ENCODE results near the gene SLC27A4. TPM values are rescaled to one million over a fixed set of nuclear protein-coding genes. Genes with fewer than 3 reads are reported as not detected.
A peak's percentile ranks its signal among the peaks of the same experiment; 100 is the strongest.

SLC27A4 gene
- total RNA-seq, 1 donor from 2014 or later: 42.2 TPM

DNA sequence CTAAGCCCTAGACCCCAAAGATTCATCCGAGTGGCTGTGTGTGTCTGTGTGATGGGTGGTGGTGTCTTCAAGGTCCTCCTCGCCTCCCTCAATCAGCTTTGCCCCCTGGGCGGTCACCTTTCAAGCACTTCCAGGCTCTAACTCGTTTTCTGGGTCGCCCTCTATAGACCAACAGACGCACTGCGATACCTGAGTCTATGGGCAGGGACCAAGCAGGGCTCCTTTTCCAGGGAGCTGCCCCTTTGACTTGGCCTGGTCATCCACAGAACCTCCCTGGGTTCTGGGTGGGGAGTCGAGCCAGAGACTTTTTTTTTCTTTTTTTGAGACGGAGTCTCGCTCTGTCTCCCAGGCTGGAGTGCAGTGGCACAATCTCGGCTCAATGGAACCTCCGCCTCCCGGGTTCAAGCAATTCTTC is 1.1 kb downstream of the SLC27A4 start:
- Mint-ChIP-seq H3K9me3 (no peaks in the 10 kb centered on the region), H3K27ac (peak overlapping the region; percentile 94), H3K4me3 (peak overlapping the region; percentile 100), H3K4me1 (ENCODE audit: unreplicated experiment) (peaks cover 6% of the 10 kb centered on the region), H3K27me3 (no peaks in the 10 kb centered on the region), H3K36me3 (no peaks in the 10 kb centered on the region)
- TF ChIP-seq, protein P1, sequence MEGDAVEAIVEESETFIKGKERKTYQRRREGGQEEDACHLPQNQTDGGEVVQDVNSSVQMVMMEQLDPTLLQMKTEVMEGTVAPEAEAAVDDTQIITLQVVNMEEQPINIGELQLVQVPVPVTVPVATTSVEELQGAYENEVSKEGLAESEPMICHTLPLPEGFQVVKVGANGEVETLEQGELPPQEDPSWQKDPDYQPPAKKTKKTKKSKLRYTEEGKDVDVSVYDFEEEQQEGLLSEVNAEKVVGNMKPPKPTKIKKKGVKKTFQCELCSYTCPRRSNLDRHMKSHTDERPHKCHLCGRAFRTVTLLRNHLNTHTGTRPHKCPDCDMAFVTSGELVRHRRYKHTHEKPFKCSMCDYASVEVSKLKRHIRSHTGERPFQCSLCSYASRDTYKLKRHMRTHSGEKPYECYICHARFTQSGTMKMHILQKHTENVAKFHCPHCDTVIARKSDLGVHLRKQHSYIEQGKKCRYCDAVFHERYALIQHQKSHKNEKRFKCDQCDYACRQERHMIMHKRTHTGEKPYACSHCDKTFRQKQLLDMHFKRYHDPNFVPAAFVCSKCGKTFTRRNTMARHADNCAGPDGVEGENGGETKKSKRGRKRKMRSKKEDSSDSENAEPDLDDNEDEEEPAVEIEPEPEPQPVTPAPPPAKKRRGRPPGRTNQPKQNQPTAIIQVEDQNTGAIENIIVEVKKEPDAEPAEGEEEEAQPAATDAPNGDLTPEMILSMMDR (conservative IDR thresholded peaks at IDR 0.05): peak; percentile 74
- no peak for DNase-seq (ENCODE audit: extremely low spot score, unreplicated experiment)

DNA sequence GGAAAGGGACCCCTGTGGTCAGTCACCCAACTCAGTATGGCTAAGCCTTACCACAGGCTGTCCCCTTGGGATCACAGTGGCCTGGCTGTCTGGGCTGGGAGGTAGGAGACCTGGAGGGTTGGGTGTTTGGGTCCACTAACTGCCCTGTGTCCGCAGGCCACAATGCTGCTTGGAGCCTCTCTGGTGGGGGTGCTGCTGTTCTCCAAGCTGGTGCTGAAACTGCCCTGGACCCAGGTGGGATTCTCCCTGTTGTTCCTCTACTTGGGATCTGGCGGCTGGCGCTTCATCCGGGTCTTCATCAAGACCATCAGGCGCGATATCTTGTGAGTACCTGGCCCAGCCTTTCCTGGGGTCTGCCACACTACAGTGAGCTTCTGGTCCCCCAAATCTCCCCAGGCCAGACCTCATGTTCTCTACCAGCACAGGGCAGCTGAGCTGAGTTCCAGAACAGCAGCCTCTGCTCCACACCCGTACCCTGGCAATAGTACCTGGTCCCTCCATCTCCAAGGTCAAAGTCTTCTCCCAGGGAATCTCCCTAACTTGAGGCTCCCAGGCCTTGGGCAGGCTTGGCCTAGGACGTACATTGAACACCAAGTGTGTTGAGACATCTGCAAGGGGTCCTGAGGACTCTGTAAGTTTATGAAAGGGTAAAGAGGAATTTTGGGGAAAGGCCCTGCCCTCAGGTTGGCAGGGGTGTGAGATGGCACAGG is 2.8 kb downstream of the SLC27A4 start:
- H3K4me3 Mint-ChIP-seq: no peak overlapping the region
- no peaks in the 10 kb centered on the region for H3K9me3 Mint-ChIP-seq
- TF ChIP-seq, protein P1 (conservative IDR thresholded peaks at IDR 0.05): no peak
- DNase-seq (ENCODE audit: extremely low spot score, unreplicated experiment): no peak
- no peaks in the 10 kb centered on the region for H3K27me3 Mint-ChIP-seq
- H3K4me1 Mint-ChIP-seq (ENCODE audit: unreplicated experiment): peaks cover 6% of the 10 kb centered on the region
- H3K27ac Mint-ChIP-seq: no peak overlapping the region
- H3K36me3 Mint-ChIP-seq: no peaks in the 10 kb centered on the region

DNA sequence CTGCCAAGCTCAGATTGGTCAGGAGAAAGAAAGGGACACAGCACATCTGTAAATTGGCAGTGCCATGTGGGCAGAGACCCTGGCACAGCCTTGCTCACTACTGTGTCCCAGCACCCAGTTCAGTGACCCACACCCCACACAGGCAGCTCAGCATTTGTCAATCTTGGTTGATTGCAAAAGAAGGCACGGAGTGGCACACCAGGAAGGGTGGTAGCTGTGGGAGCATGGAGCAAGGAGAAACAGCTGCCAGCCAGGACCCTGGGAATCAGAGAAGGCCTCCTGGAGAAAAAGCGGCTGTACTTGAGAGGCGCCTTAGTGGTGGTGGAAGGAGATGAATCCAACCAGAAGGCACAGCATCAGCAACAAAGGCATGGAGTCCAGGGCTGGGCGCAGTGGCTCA is 3.5 kb downstream of the SLC27A4 start:
- Mint-ChIP-seq H3K4me3 (no peak overlapping the region), H3K36me3 (no peaks in the 10 kb centered on the region), H3K9me3 (no peaks in the 10 kb centered on the region), H3K4me1 (ENCODE audit: unreplicated experiment) (peaks cover 6% of the 10 kb centered on the region), H3K27me3 (no peaks in the 10 kb centered on the region), H3K27ac (no peak overlapping the region)
- DNase-seq (ENCODE audit: extremely low spot score, unreplicated experiment): no peak
- TF ChIP-seq, protein P1 (conservative IDR thresholded peaks at IDR 0.05): no peak

DNA sequence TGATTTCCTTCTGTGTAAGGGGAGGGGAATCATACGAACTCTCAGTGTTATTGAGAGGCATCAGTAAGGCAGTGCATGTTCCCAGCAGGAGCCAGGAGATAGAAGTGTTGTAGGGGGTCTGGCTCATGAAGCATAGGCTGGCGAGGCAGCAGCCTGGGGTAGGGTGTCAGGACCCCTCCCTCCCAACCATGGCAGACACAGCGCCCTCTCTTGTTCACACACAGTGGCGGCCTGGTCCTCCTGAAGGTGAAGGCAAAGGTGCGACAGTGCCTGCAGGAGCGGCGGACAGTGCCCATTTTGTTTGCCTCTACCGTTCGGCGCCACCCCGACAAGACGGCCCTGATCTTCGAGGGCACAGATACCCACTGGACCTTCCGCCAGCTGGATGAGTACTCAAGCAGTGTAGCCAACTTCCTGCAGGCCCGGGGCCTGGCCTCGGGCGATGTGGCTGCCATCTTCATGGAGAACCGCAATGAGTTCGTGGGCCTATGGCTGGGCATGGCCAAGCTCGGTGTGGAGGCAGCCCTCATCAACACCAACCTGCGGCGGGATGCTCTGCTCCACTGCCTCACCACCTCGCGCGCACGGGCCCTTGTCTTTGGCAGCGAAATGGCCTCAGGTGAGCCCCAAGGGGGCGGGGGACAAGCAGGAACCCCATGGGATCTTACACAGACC is 4.7 kb downstream of the SLC27A4 start:
- H3K4me3 Mint-ChIP-seq: no peak overlapping the region
- peaks cover 6% of the 10 kb centered on the region for H3K4me1 Mint-ChIP-seq (ENCODE audit: unreplicated experiment)
- no peaks in the 10 kb centered on the region for H3K9me3 Mint-ChIP-seq
- DNase-seq (ENCODE audit: extremely low spot score, unreplicated experiment): no peak
- TF ChIP-seq, protein P1 (conservative IDR thresholded peaks at IDR 0.05): no peak
- H3K27ac Mint-ChIP-seq: no peak overlapping the region
- no peaks in the 10 kb centered on the region for H3K27me3 Mint-ChIP-seq
- H3K36me3 Mint-ChIP-seq: no peaks in the 10 kb centered on the region

DNA sequence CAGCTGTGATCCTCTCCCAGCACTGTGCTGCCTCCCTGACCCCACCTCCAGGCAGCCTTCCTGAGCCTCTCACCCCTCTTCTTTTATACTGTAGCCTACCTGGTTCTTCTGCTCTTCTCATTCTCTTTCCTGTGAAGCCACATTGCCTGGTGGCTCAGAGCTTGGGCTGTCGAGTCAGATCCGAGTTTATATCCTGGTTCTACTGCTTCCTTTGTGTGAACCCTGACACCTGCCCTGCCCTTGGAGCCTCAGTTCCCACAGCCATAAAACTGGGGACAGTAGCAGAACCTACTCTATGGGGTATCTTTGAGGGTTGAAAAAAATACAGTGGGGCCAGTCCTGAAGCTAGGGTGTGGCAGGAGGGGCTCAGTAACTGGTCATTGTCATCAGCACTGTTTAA is 8.8 kb downstream of the SLC27A4 start:
- peaks cover 4% of the 10 kb centered on the region for H3K36me3 Mint-ChIP-seq
- no peak for DNase-seq (ENCODE audit: extremely low spot score, unreplicated experiment)
- H3K27ac Mint-ChIP-seq: no peak overlapping the region
- TF ChIP-seq, protein P1 (conservative IDR thresholded peaks at IDR 0.05): no peak
- no peak overlapping the region for H3K4me3 Mint-ChIP-seq
- no peaks in the 10 kb centered on the region for H3K9me3 Mint-ChIP-seq
- H3K27me3 Mint-ChIP-seq: no peaks in the 10 kb centered on the region
- no peaks in the 10 kb centered on the region for H3K4me1 Mint-ChIP-seq (ENCODE audit: unreplicated experiment)
